ENCODE measurements around the gene ATF2. TPM values are rescaled to one million over a fixed set of nuclear protein-coding genes. Genes with fewer than 3 reads are reported as not detected.

The ATF2 gene
- total and polyA plus RNA-seq, 9 of the 15 experiments (the other 6 are each of a cell fraction or from before 2014, with no cell fraction given): 24.2 to 111 (median 45.9) TPM

- Histone ChIP-seq H3K4me1 (replicated peaks in 1 of 2; ENCODE audit: control insufficient read depth in 2 of 2, insufficient read depth in 2 of 2, low read length in 2 of 2) (no peaks in the 10 kb centered on the region), H4K20me1 (replicated peaks; ENCODE audit: control insufficient read depth, insufficient read depth, low read length) (no peaks in the 10 kb centered on the region; the same call in 1 of the 2 replicates), H3K79me2 (ENCODE audit: control insufficient read depth, insufficient read depth, low read length) (peaks cover 67% of the 10 kb centered on the region), H3K9ac (ENCODE audit: insufficient read depth in 1 of 2, low read depth in 2 of 2, low read length in 2 of 2) (no peak overlapping the region), H3K9me1 (ENCODE audit: control insufficient read depth, insufficient read depth, low read length) (no peaks in the 10 kb centered on the region), H3K4me3 (no peak overlapping the region), H3K36me3 (ENCODE audit: control insufficient read depth, insufficient read depth, low read length) (peaks cover 83% of the 10 kb centered on the region), H3K27ac (ENCODE audit: extremely low read depth, low read depth, low read length) (no peak overlapping the region), H3K4me2 (ENCODE audit: insufficient read depth, low read length) (no peak overlapping the region), H3K27me3 (ENCODE audit: control insufficient read depth in 2 of 2, insufficient read depth in 2 of 2, low read length in 2 of 2) (no peaks in the 10 kb centered on the region), H2AFZ (ENCODE audit: low read depth, low read length) (no peak overlapping the region), H3K9me3 (replicated peaks; ENCODE audit: control insufficient read depth, insufficient read depth, low read depth, low read length) (no peaks in the 10 kb centered on the region)
- no peak for DNase-seq (ENCODE audit: extremely low read depth in 1 of 4, low spot score in 3 of 4)
- ChIA-PET POLR2A (interaction anchor here (0.8 to 1.4 kb wide), 2 partner anchors 13 to 331 kb away, joined by 3 to 4 read pairs; no protein-coding TSS in a partner anchor), CTCF (ENCODE audit: low intra/inter-chr PET ratio) (no interaction called here)
- FAIRE-seq: no peak
- TF ChIP-seq POLR2H (tag; IDR thresholded peaks at IDR 0.05; ENCODE audit: low read depth) (no peak), NFXL1 (CRISPR knock-in tag; IDR thresholded peaks at IDR 0.05) (no peak), ZNF57 (CRISPR knock-in tag; IDR thresholded peaks at IDR 0.05) (no peak), CREBBP (IDR thresholded peaks at IDR 0.05; ENCODE audit: low read depth, low read length) (no peak), ZNF511 (CRISPR knock-in tag; IDR thresholded peaks at IDR 0.05) (no peak)
- no peak for ATAC-seq
- in situ Hi-C loops (cut with MboI): no loop called here
- WGBS (ENCODE audit: insufficient coverage, low coverage, missing lambda C conversion rate): 94% methylated on average over 2 of the region's 2 CpGs
- BruUV-seq (replicated peaks): no TSS peak
- intact Hi-C loops (cut with micrococcal nuclease): no loop called here
Observed at GRCh38 chr2:175135862-175136261, 32.1 kb downstream of the ATF2 start.

GRCh38 chr2:175135177-175135576, 32.8 kb downstream of the ATF2 start:
- H3K27me3 ChIP-seq (ENCODE audit: control insufficient read depth in 2 of 2, insufficient read depth in 2 of 2, low read length in 2 of 2): no peaks in the 10 kb centered on the region
- FAIRE-seq (peak; percentile 52), DNase-seq (ENCODE audit: extremely low read depth in 1 of 4, low spot score in 3 of 4) (no peak), ATAC-seq (no peak)
- H3K27ac ChIP-seq (ENCODE audit: extremely low read depth, low read depth, low read length): no peak overlapping the region
- H3K4me2 ChIP-seq (ENCODE audit: insufficient read depth, low read length): no peak overlapping the region
- H3K9me3 ChIP-seq (replicated peaks; ENCODE audit: control insufficient read depth, insufficient read depth, low read depth, low read length): no peaks in the 10 kb centered on the region
- WGBS (ENCODE audit: insufficient coverage, low coverage, missing lambda C conversion rate): 96% methylated on average over 3 of the region's 3 CpGs
- no peak for TF ChIP-seq ZBED1 (IDR thresholded peaks at IDR 0.05)
- TF ChIP-seq CTCF (IDR thresholded peaks at IDR 0.05 in 2 of 3, conservative IDR thresholded peaks at IDR 0.05 in 1 of 3; ENCODE audit: insufficient read depth in 2 of 3, low read depth in 1 of 3, low read length in 3 of 3): 0 out of 6 replicates have a peak, but pooled peaks of 1 of the 3 experiments have one; percentile 2
- no peak for TF ChIP-seq ARID2 (IDR thresholded peaks at IDR 0.05)
- TF ChIP-seq THRB (CRISPR knock-in tag; conservative IDR thresholded peaks at IDR 0.05): no peak
- TF ChIP-seq KLF10 (CRISPR knock-in tag; IDR thresholded peaks at IDR 0.05): no peak
- H3K4me1 ChIP-seq (replicated peaks in 1 of 2; ENCODE audit: control insufficient read depth in 2 of 2, insufficient read depth in 2 of 2, low read length in 2 of 2): no peaks in the 10 kb centered on the region
- in situ Hi-C loops (cut with MboI): no loop called here
- ChIA-PET POLR2A (no interaction called here), CTCF (ENCODE audit: low intra/inter-chr PET ratio) (no interaction called here)
- H4K20me1 ChIP-seq (replicated peaks; ENCODE audit: control insufficient read depth, insufficient read depth, low read length): no peaks in the 10 kb centered on the region; the same call in 1 of the 2 replicates
- intact Hi-C loops (cut with micrococcal nuclease): no loop called here
- no peak overlapping the region for H2AFZ ChIP-seq (ENCODE audit: low read depth, low read length)
- H3K79me2 ChIP-seq (ENCODE audit: control insufficient read depth, insufficient read depth, low read length): peaks cover 68% of the 10 kb centered on the region
- H3K9ac ChIP-seq (ENCODE audit: insufficient read depth in 1 of 2, low read depth in 2 of 2, low read length in 2 of 2): no peak overlapping the region
- no TSS peak for BruUV-seq (replicated peaks)
- H3K36me3 ChIP-seq (ENCODE audit: control insufficient read depth, insufficient read depth, low read length): peaks cover 86% of the 10 kb centered on the region
- H3K9me1 ChIP-seq (ENCODE audit: control insufficient read depth, insufficient read depth, low read length): no peaks in the 10 kb centered on the region
- H3K4me3 ChIP-seq: no peak overlapping the region
